Lower leg skin (tissue), 3 donors: Measurements from ENCODE around the gene EGFL6.

Experiments used
- CTCF ChIP-seq, 3 donors: fragments of 450-650 bp; IDR thresholded peaks; one replicate each; pipeline ENCODE4 v1.5.1; 2016; ENCODE audit warnings: antibody characterized with exemption in 3 of 3, mild to moderate bottlenecking in 3 of 3, moderate library complexity in 2 of 3
- POLR2A ChIP-seq, 2 donors: fragments of 450-650 bp; IDR thresholded peaks; one replicate each; pipeline ENCODE4 v1.6.1; 2016 to 2017; ENCODE audit warnings: antibody characterized with exemption in 2 of 2, mild to moderate bottlenecking in 1 of 2, moderate library complexity in 1 of 2

GRCh38 chrX:13533726-13534125 lies 35.7 kb upstream of the EGFL6 start:
- no peak for TF ChIP-seq CTCF (IDR thresholded peaks at IDR 0.05)
- TF ChIP-seq POLR2A (IDR thresholded peaks at IDR 0.05), result no peak
